Breast epithelium (tissue), 4 donors: Measurements from ENCODE around the gene RFX4. TPM values are rescaled to one million over a fixed set of nuclear protein-coding genes. Genes with fewer than 3 reads are reported as not detected.

Experiments used
- DNase-seq, 2 donors: peaks; one replicate each; pipeline ENCODE4 v3.0.0-alpha.2; 2019; ENCODE audit warnings: low spot score in 2 of 2
- H3K27ac ChIP-seq, 2 donors: fragments of 200-600 bp; sonication (generic) in 1 of 2; one replicate each; pipeline ENCODE4 v1.5.1; 2016 to 2019; ENCODE audit warnings: mild to moderate bottlenecking in 1 of 2
- H3K27me3 ChIP-seq, 2 donors: fragments of 200-600 bp; sonication (generic) in 1 of 2; one replicate each; pipeline versions ENCODE4 v1.5.1 to v1.6.0; 2017 to 2019; ENCODE audit warnings: control low read depth in 1 of 2, mild to moderate bottlenecking in 1 of 2
- H3K36me3 ChIP-seq: fragments of 200-600 bp; one replicate; pipeline ENCODE4 v1.5.1; 2019
- H3K4me1 ChIP-seq, 2 donors: fragments of 200-600 bp; sonication (generic); one replicate each; pipeline ENCODE4 v1.5.1; 2016 to 2019; ENCODE audit warnings: control low read depth in 1 of 2
- H3K4me3 ChIP-seq, 3 donors: fragments of 200-600 bp; sonication (generic); 1 replicate in 2 of 3; 2 replicates in 1 of 3; pipeline ENCODE4 v1.5.1; 2016 to 2019; ENCODE audit warnings: mild to moderate bottlenecking in 3 of 3, moderate library complexity in 2 of 3
- H3K9me3 ChIP-seq, 2 donors: fragments of 200-600 bp; sonication (generic) in 1 of 2; one replicate each; pipeline ENCODE4 v1.5.1; 2016 to 2019; ENCODE audit warnings: control low read depth in 1 of 2
- CTCF ChIP-seq, 3 donors: fragments of 450-650 bp; IDR thresholded peaks; one replicate each; pipeline ENCODE4 v1.5.1; 2016 to 2017; ENCODE audit warnings: antibody characterized with exemption in 3 of 3, mild to moderate bottlenecking in 3 of 3, moderate library complexity in 3 of 3
- POLR2A ChIP-seq: fragments of 450-650 bp; IDR thresholded peaks from one replicate; pipeline ENCODE4 v1.6.1; 2016; ENCODE audit warnings: antibody characterized with exemption, mild to moderate bottlenecking, moderate library complexity
- POLR2AphosphoS5 ChIP-seq, 3 donors: sonication (generic); formaldehyde crosslinking; IDR thresholded peaks; one replicate each; pipeline ENCODE4 v1.6.1; 2017; ENCODE audit warnings: antibody characterized with exemption in 3 of 3
- intact Hi-C: fragments of 100-400 bp; cut with DNase I; formaldehyde crosslinking; loops from one replicate; pipeline ENCODE4 v1.15.1; 2023; ENCODE audit warnings: low total_unique reads
- total RNA-seq, 3 donors: library from RNA; depleted of rRNA; stranded (reverse); fragments of >200 nt; gene quantifications; one replicate each; pipeline ENCODE4 v1.1.0, GENCODE V29; 2016

RFX4 gene
- total RNA-seq, 3 donors from 2014 or later, result 0.64 TPM; not detected in 2

GRCh38 chr12:106645465-106646330, 62.9 kb downstream of the RFX4 start:
- peak overlapping the region; percentile 85 to 91 for H3K27ac ChIP-seq

GRCh38 chr12:106646472-106646871, 63.7 kb downstream of the RFX4 start:
- no peak for DNase-seq
- TF ChIP-seq CTCF (IDR thresholded peaks at IDR 0.05) (no peak), POLR2A (no peak), POLR2AphosphoS5 (IDR thresholded peaks at IDR 0.05) (no peak)
- H3K27me3 ChIP-seq, result no peaks in the 10 kb centered on the region

More at GRCh38 chr12:106645465-106646330, 62.9 kb downstream of the RFX4 start:
- DNase-seq, result no peak
- H3K9me3 ChIP-seq, result no peaks in the 10 kb centered on the region
- TF ChIP-seq POLR2AphosphoS5 (IDR thresholded peaks at IDR 0.05) (no peak), CTCF (IDR thresholded peaks at IDR 0.05) (no peak), POLR2A (no peak)
- H3K27me3 ChIP-seq, result no peaks in the 10 kb centered on the region
- H3K4me1 ChIP-seq, result peaks cover 0 to 3% of the 10 kb centered on the region in 2 donors
- no peaks in the 10 kb centered on the region for H3K36me3 ChIP-seq
- peak overlapping the region in 2 of 3 donors; percentile 22 to 33 for H3K4me3 ChIP-seq
- intact Hi-C loops, result no loop called here

GRCh38 chr12:106647793-106648514, 65.2 kb downstream of the RFX4 start:
- no peak overlapping the region for H3K4me3 ChIP-seq

More at GRCh38 chr12:106646472-106646871, 63.7 kb downstream of the RFX4 start:
- intact Hi-C loops, result no loop called here
- Histone ChIP-seq H3K4me3 (no peak overlapping the region), H3K9me3 (no peaks in the 10 kb centered on the region), H3K36me3 (no peaks in the 10 kb centered on the region), H3K4me1 (peaks cover 0 to 3% of the 10 kb centered on the region in 2 donors), H3K27ac (peak overlapping the region in 1 of 2 donors; percentile 36)

GRCh38 chr12:106648736-106649135, 65.9 kb downstream of the RFX4 start:
- intact Hi-C loops, result no loop called here
- no peak for DNase-seq
- Histone ChIP-seq H3K27ac (no peak overlapping the region), H3K9me3 (no peaks in the 10 kb centered on the region), H3K27me3 (no peaks in the 10 kb centered on the region), H3K4me3 (no peak overlapping the region), H3K4me1 (peaks cover 0 to 3% of the 10 kb centered on the region in 2 donors), H3K36me3 (no peaks in the 10 kb centered on the region)
- no peak for TF ChIP-seq CTCF (IDR thresholded peaks at IDR 0.05)
- TF ChIP-seq POLR2AphosphoS5 (IDR thresholded peaks at IDR 0.05), result no peak
- TF ChIP-seq POLR2A, result no peak

More at GRCh38 chr12:106647793-106648514, 65.2 kb downstream of the RFX4 start:
- Histone ChIP-seq H3K9me3 (no peaks in the 10 kb centered on the region), H3K27me3 (no peaks in the 10 kb centered on the region), H3K4me1 (peaks cover 0 to 3% of the 10 kb centered on the region in 2 donors), H3K27ac (peak overlapping the region; percentile 20 to 37), H3K36me3 (no peaks in the 10 kb centered on the region)
- intact Hi-C loops, result no loop called here
- TF ChIP-seq POLR2A (no peak), POLR2AphosphoS5 (IDR thresholded peaks at IDR 0.05) (no peak), CTCF (IDR thresholded peaks at IDR 0.05) (no peak)
- DNase-seq, result peak in 1 of 2 donors; percentile 24
